Spinal cord (tissue), 10 donors: ENCODE measurements around the gene ME1. TPM values are rescaled to one million over a fixed set of nuclear protein-coding genes. Genes with fewer than 3 reads are reported as not detected.
"Not testable (repeated sequence)": the region's sequence is repeated elsewhere in the genome, so short reads cannot be mapped to it uniquely, and the experiment has no call there.

Experiments
- DNase-seq, 6 donors: peaks; one replicate each; pipeline versions ENCODE4 v3.0.0 to v3.0.0-alpha.2; 2013 to 2015; ENCODE audit warnings: low spot score in 6 of 6, low read depth in 4 of 6
- H3K27ac ChIP-seq: one replicate; pipeline ENCODE4 v1.5.1; 2013; ENCODE audit warnings: low read depth, low read length, control low read depth
- H3K27me3 ChIP-seq: one replicate; pipeline ENCODE4 v1.6.1; 2013; ENCODE audit warnings: low read length; ENCODE audit not compliant: control insufficient read depth, insufficient read depth
- H3K36me3 ChIP-seq: one replicate; pipeline ENCODE4 v1.6.1; 2013; ENCODE audit warnings: low read length; ENCODE audit not compliant: control insufficient read depth, insufficient read depth
- H3K4me1 ChIP-seq: one replicate; pipeline ENCODE4 v1.6.1; 2013; ENCODE audit warnings: low read length; ENCODE audit not compliant: control insufficient read depth, insufficient read depth
- H3K4me3 ChIP-seq: one replicate; pipeline ENCODE4 v1.5.1; 2013; ENCODE audit warnings: low read depth, low read length, control low read depth
- H3K9me3 ChIP-seq: one replicate; pipeline ENCODE4 v1.6.1; 2013; ENCODE audit warnings: low read length; ENCODE audit not compliant: control insufficient read depth, insufficient read depth
- WGBS: methylation state at CpG from one replicate; pipeline ENCODE4 v1.1.5; 2013; ENCODE audit warnings: missing lambda C conversion rate; ENCODE audit not compliant: insufficient coverage; 5-methylcytosine and 5-hydroxymethylcytosine counted together
- polyA plus RNA-seq, 2 donors: library from polyadenylated mRNA; unstranded; fragments of 120-200 nt; gene quantifications; one replicate each; pipeline ENCODE4 v1.2.1, GENCODE V29; 2013; ENCODE audit not compliant: insufficient read length in 2 of 2
- total RNA-seq, 2 donors: library from RNA; depleted of rRNA in 1 of 2; stranded (reverse); fragments of 120-200 nt in 1 of 2; fragments of >200 nt in 1 of 2; gene quantifications; one replicate each; pipeline versions ENCODE4 v1.2.3 to v1.2.4, GENCODE V29; 2013 to 2014
- donor health status: healthy.

Gene ME1
- total and polyA plus RNA-seq, 4 donors: 8.4 to 23.8 (median 18.6) TPM

GRCh38 chr6:83256719-83257118 lies 174.1 kb downstream of the ME1 start:
- not testable (repeated sequence) for H3K36me3 ChIP-seq, H3K4me3 ChIP-seq, H3K4me1 ChIP-seq, H3K27ac ChIP-seq, H3K27me3 ChIP-seq, DNase-seq, H3K9me3 ChIP-seq
- no CpG with 5 or more reads among the region's 3 CpGs for WGBS

GRCh38 chr6:83252719-83253118 lies 178.1 kb downstream of the ME1 start:
- Histone ChIP-seq H3K36me3 (no peaks in the 10 kb centered on the region), H3K9me3 (no peaks in the 10 kb centered on the region), H3K4me1 (no peaks in the 10 kb centered on the region), H3K27ac (no peak overlapping the region), H3K27me3 (no peaks in the 10 kb centered on the region), H3K4me3 (no peak overlapping the region)
- no peak for DNase-seq
- no CpG with 5 or more reads among the region's 1 CpG for WGBS

- Histone ChIP-seq H3K27ac (no peak overlapping the region), H3K4me1 (no peaks in the 10 kb centered on the region), H3K36me3 (no peaks in the 10 kb centered on the region), H3K27me3 (no peaks in the 10 kb centered on the region), H3K9me3 (no peaks in the 10 kb centered on the region), H3K4me3 (no peak overlapping the region)
- DNase-seq: no peak
These were observed 180.6 kb downstream of the ME1 start for GRCh38 chr6:83250235-83250634.

GRCh38 chr6:83247471-83247870 lies 183.4 kb downstream of the ME1 start:
- Histone ChIP-seq H3K9me3 (no peaks in the 10 kb centered on the region), H3K4me3 (no peak overlapping the region), H3K27me3 (no peaks in the 10 kb centered on the region), H3K4me1 (no peaks in the 10 kb centered on the region), H3K27ac (no peak overlapping the region), H3K36me3 (no peaks in the 10 kb centered on the region)
- DNase-seq: no peak
- WGBS: 90% methylated on average over 2 of the region's 3 CpGs

GRCh38 chr6:83231146-83231545 lies 199.7 kb downstream of the ME1 start:
- Histone ChIP-seq H3K4me1 (no peaks in the 10 kb centered on the region), H3K27ac (no peak overlapping the region), H3K4me3 (no peak overlapping the region), H3K27me3 (no peaks in the 10 kb centered on the region), H3K9me3 (no peaks in the 10 kb centered on the region), H3K36me3 (no peaks in the 10 kb centered on the region)
- peak in 1 of 6 donors; percentile 7 for DNase-seq
- no CpG with 5 or more reads among the region's 1 CpG for whole genome bisulfite sequencing

- no peaks in the 10 kb centered on the region for H3K4me1 ChIP-seq
- no peaks in the 10 kb centered on the region for H3K36me3 ChIP-seq
- DNase-seq: no peak
- H3K27ac ChIP-seq: no peak overlapping the region
- H3K27me3 ChIP-seq: no peaks in the 10 kb centered on the region
- WGBS: no CpG with 5 or more reads among the region's 1 CpG
- H3K9me3 ChIP-seq: no peaks in the 10 kb centered on the region
- H3K4me3 ChIP-seq: no peak overlapping the region
These were observed 204.3 kb downstream of the ME1 start for GRCh38 chr6:83226517-83226916.

- Histone ChIP-seq H3K27me3 (no peaks in the 10 kb centered on the region), H3K4me1 (no peaks in the 10 kb centered on the region), H3K9me3 (no peaks in the 10 kb centered on the region), H3K4me3 (no peak overlapping the region), H3K36me3 (no peaks in the 10 kb centered on the region), H3K27ac (no peak overlapping the region)
- WGBS: no CpG with 5 or more reads among the region's 3 CpGs
- peak; percentile 24 to 88 (median 39) for DNase-seq
These were observed 208.9 kb downstream of the ME1 start for GRCh38 chr6:83221889-83222479.

GRCh38 chr6:83221276-83221675 lies 209.6 kb downstream of the ME1 start:
- 100% methylated on average over 1 of the region's 1 CpG for WGBS
- H3K36me3 ChIP-seq: no peaks in the 10 kb centered on the region
- no peak overlapping the region for H3K4me3 ChIP-seq
- no peak overlapping the region for H3K27ac ChIP-seq
- H3K27me3 ChIP-seq: no peaks in the 10 kb centered on the region
- H3K9me3 ChIP-seq: no peaks in the 10 kb centered on the region
- H3K4me1 ChIP-seq: no peaks in the 10 kb centered on the region
- DNase-seq: no peak

- Histone ChIP-seq H3K9me3 (no peaks in the 10 kb centered on the region), H3K4me3 (no peak overlapping the region), H3K27ac (no peak overlapping the region), H3K27me3 (no peaks in the 10 kb centered on the region), H3K36me3 (no peaks in the 10 kb centered on the region), H3K4me1 (no peaks in the 10 kb centered on the region)
- no peak for DNase-seq
These were observed 210.7 kb downstream of the ME1 start for GRCh38 chr6:83220121-83220520.

GRCh38 chr6:83218646-83219045 lies 212.2 kb downstream of the ME1 start:
- Histone ChIP-seq H3K4me1 (no peaks in the 10 kb centered on the region), H3K9me3 (no peaks in the 10 kb centered on the region), H3K4me3 (no peak overlapping the region), H3K36me3 (no peaks in the 10 kb centered on the region), H3K27ac (no peak overlapping the region), H3K27me3 (no peaks in the 10 kb centered on the region)
- DNase-seq: peak in 1 of 6 donors; percentile 58
- WGBS: no CpG with 5 or more reads among the region's 3 CpGs
